Left lung (tissue), 10 donors: Measurements from ENCODE around the gene STK31. TPM values are rescaled to one million over a fixed set of nuclear protein-coding genes. Genes with fewer than 3 reads are reported as not detected.

Experiments used
- ATAC-seq: fragments of 200-7000 bp; cut with Tn5 transposase; one replicate; pipeline ENCODE4 v1.9.1; 2020; ENCODE audit warnings: moderate library complexity
- DNase-seq, 4 donors: peaks; one replicate each; pipeline ENCODE4 v3.0.0-alpha.2; 2013 to 2020
- H3K27ac ChIP-seq, 2 donors: fragments of 200-600 bp; sonication (generic) in 1 of 2; one replicate each; pipeline versions ENCODE4 v1.5.0 to v1.8.0; 2020 to 2021
- H3K27me3 ChIP-seq, 2 donors: fragments of 200-600 bp; sonication (generic) in 1 of 2; one replicate each; pipeline versions ENCODE4 v1.5.0 to v1.8.0; 2020 to 2021
- H3K36me3 ChIP-seq, 2 donors: fragments of 200-600 bp; sonication (generic) in 1 of 2; one replicate each; pipeline versions ENCODE4 v1.5.0 to v1.8.0; 2020 to 2021
- H3K4me1 ChIP-seq, 2 donors: fragments of 200-600 bp; one replicate each; pipeline ENCODE4 v1.8.0; 2021
- H3K4me3 ChIP-seq, 2 donors: fragments of 200-600 bp; sonication (generic) in 1 of 2; one replicate each; pipeline versions ENCODE4 v1.5.0 to v1.8.0; 2020 to 2021; ENCODE audit warnings: mild to moderate bottlenecking in 1 of 2
- H3K9me3 ChIP-seq, 2 donors: fragments of 200-600 bp; sonication (generic) in 1 of 2; one replicate each; pipeline versions ENCODE4 v1.5.0 to v1.8.0; 2020 to 2021
- CTCF ChIP-seq, 2 donors: fragments of 200-600 bp; sonication (generic) in 1 of 2; IDR thresholded peaks; one replicate each; pipeline versions ENCODE4 v1.5.0 to v1.8.0; 2021; ENCODE audit warnings: antibody characterized with exemption in 2 of 2
- intact Hi-C, 2 donors: fragments of 100-400 bp; cut with DNase I; formaldehyde crosslinking; loops; one replicate each; pipeline versions ENCODE4 v1.11.2 to v1.14.2; 2022
- polyA plus RNA-seq, 6 donors: library from polyadenylated mRNA; unstranded; fragments of 120-200 nt; gene quantifications; one replicate each; pipeline ENCODE4 v1.2.1, GENCODE V29; 2013; ENCODE audit not compliant: insufficient read length in 6 of 6
- total RNA-seq, 2 donors: library from RNA; stranded (reverse); fragmentation: NEBNext Ultra II Directional; extraction: Animal tissue kit (Norgen Biotek cat#: 25700); gene quantifications; one replicate each; pipeline ENCODE4 v1.2.1, GENCODE V29; 2021
- donor health status: DM: no; HTN: yes; CAD: no.
- donor health status: DM: no; HTN: no; CAD: no.

Gene STK31
- total and polyA plus RNA-seq, 8 donors, result 0.90 to 1.6 (median 1.3) TPM

- peak; percentile 81 for ATAC-seq
- H3K4me1 ChIP-seq, result no peaks in the 10 kb centered on the region
- H3K27me3 ChIP-seq, result no peaks in the 10 kb centered on the region
- peaks cover 0 to 43% of the 10 kb centered on the region in 2 donors for H3K36me3 ChIP-seq
- intact Hi-C loops, result no loop called here
- peak in 2 of 4 donors; percentile 47 to 84 for DNase-seq
- H3K9me3 ChIP-seq, result no peaks in the 10 kb centered on the region
- no peak overlapping the region for H3K27ac ChIP-seq
- TF ChIP-seq CTCF (IDR thresholded peaks at IDR 0.05), result peak; percentile 41 to 52
- no peak overlapping the region for H3K4me3 ChIP-seq
These were observed 13.0 kb upstream of the STK31 start for GRCh38 chr7:23696916-23697441.

GRCh38 chr7:23698822-23699221 lies 11.2 kb upstream of the STK31 start:
- Histone ChIP-seq H3K9me3 (no peaks in the 10 kb centered on the region), H3K4me1 (no peaks in the 10 kb centered on the region), H3K27me3 (no peaks in the 10 kb centered on the region), H3K27ac (no peak overlapping the region), H3K36me3 (peaks cover 0 to 42% of the 10 kb centered on the region in 2 donors), H3K4me3 (no peak overlapping the region)
- no peak for ATAC-seq
- intact Hi-C loops, result no loop called here
- no peak for TF ChIP-seq CTCF (IDR thresholded peaks at IDR 0.05)
- DNase-seq, result no peak

GRCh38 chr7:23700046-23700445 lies 10.0 kb upstream of the STK31 start:
- Histone ChIP-seq H3K36me3 (peaks cover 0 to 42% of the 10 kb centered on the region in 2 donors), H3K27me3 (no peaks in the 10 kb centered on the region), H3K4me1 (no peaks in the 10 kb centered on the region), H3K9me3 (peaks cover 0 to 8% of the 10 kb centered on the region in 2 donors), H3K4me3 (no peak overlapping the region), H3K27ac (no peak overlapping the region)
- DNase-seq (no peak), ATAC-seq (no peak)
- no peak for TF ChIP-seq CTCF (IDR thresholded peaks at IDR 0.05)
- intact Hi-C loops, result no loop called here

- no peak overlapping the region for H3K27ac ChIP-seq
- intact Hi-C loops, result no loop called here
- H3K4me3 ChIP-seq, result no peak overlapping the region
- no peaks in the 10 kb centered on the region for H3K27me3 ChIP-seq
- no peak for TF ChIP-seq CTCF (IDR thresholded peaks at IDR 0.05)
- peaks cover 0 to 22% of the 10 kb centered on the region in 2 donors for H3K9me3 ChIP-seq
- no peak for ATAC-seq
- DNase-seq, result no peak
- H3K36me3 ChIP-seq, result peaks cover 0 to 23% of the 10 kb centered on the region in 2 donors
- H3K4me1 ChIP-seq, result no peaks in the 10 kb centered on the region
These were observed 803 bp upstream of the STK31 start for GRCh38 chr7:23709081-23709750.

- no peaks in the 10 kb centered on the region for H3K27me3 ChIP-seq
- intact Hi-C loops, result loop anchor here in 1 of 2 donors (5.0 to 10.0 kb wide), 2 partner anchors 140 to 168 kb away; no protein-coding TSS in a partner anchor
- no peaks in the 10 kb centered on the region for H3K36me3 ChIP-seq
- ATAC-seq (peak; percentile 82), DNase-seq (peak in 2 of 4 donors; percentile 49 to 70)
- peak; percentile 58 to 64 for TF ChIP-seq CTCF (IDR thresholded peaks at IDR 0.05)
- no peak overlapping the region for H3K27ac ChIP-seq
- no peaks in the 10 kb centered on the region for H3K9me3 ChIP-seq
- no peaks in the 10 kb centered on the region for H3K4me1 ChIP-seq
- no peak overlapping the region for H3K4me3 ChIP-seq
These were observed 2.6 kb downstream of the STK31 start for GRCh38 chr7:23712368-23713284.
